HG02642 (cell line): ENCODE measurements around the gene SCNN1A.

Experiments
- ATAC-seq: cut with Tn5 transposase; IDR thresholded peaks from one replicate; pipeline ENCODE4 v1.9.1; 2021; ENCODE audit warnings: mild to moderate bottlenecking; ENCODE audit not compliant: unreplicated experiment, poor library complexity

Gene SCNN1A

DNA sequence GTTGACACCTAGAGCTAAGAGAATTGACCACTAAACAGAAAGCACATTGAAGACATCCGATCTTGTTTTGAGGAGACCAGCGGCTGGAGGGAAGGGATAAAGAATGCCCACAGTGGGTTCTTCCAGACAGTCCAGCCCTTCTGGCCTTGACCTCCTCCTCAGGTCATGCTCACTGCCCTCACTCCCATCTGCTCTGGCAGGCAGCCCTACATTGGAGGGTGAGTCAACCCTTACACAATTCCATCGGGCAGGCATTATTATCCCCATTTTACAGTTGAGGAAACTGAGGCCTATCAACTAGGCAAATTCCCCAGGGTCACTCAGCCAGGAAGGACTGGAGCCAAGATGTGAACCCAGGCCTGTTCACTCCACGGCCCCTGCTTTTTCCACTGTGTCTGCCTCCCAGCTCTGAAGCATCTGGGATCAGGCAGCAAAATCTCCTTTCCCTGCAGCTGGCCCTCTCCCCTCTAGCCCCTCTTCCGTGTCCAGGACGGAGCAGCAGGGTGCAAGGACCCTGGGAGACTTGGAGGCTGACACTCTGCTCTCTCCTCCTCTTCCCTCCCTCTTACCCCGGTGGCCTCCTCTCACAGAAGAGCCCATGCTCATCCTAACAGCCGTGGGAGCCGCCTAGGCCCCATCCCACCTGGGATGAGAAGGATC, 5.3 kb downstream of the SCNN1A start:
- ATAC-seq, result no peak

DNA sequence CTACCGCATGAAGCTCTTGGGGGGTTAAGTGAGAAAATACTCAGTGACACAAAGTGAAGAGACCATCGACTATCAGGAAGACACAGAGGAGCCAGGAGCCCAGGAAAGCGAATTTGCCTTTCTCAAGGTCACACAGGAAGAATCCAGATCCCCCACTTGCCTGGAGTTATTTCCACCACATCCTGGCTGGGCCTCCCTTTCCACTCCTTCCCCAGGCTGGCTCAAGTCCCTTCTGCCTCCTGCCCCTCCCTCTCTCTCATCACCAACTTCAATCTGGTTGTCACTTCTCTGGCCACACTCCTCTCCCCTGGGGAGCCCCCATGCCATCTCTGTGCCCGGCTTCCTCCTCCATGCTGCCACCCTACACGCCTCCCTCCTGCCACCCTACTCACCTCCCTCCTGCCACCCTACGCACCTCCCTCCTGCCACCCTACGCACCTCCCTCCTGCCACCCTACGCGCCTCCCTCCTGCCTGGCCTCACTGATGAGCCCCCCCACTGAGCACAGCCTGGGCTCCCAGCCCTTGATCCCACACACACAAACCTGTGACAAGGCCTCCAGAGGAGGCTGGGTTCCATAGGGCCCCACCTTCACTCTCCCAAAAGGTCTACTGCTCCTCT, 6.3 kb downstream of the SCNN1A start:
- no peak for ATAC-seq

DNA sequence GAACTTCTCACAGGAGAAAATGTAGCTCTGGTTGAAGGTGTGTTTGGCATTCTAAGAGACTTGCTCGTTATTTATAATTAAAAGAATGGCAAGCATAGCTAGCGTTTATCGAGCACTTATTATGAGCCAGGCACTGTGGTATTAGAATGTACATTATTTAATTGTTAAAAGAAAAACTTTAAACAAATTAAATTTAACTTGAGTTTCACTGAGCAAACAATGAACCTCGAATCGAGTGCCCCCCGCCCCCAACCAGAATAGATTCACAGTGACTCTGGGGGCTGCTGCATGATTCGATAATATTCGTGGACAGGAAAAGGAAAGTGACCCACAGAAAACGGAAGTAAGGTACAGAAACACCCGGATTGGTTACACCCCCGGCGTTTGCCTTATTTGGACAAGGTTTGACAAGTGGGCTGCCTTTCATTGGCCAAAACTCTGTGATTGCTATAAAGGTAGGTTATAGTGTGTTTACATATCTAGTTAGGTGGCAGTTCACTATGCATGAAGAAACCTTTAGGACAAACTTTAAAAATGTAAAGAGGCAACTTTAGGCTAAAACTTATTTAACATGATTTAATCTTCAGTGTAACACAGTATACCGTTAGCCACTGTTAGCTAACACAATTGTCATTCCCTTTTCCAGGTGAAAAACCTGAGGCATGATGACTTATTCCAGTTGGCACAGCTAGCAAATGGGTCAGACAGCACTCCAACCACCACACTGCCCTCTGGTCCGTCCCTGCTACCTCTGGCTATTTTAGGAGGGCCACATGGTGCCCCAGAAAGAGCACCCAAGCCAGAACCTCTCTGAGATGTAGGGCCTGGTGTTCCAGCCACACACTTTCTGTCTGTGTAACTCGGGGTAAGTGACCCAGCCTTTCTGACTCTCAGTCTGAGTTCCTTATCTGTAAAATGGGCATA, 7.1 kb downstream of the SCNN1A start:
- ATAC-seq, result no peak

DNA sequence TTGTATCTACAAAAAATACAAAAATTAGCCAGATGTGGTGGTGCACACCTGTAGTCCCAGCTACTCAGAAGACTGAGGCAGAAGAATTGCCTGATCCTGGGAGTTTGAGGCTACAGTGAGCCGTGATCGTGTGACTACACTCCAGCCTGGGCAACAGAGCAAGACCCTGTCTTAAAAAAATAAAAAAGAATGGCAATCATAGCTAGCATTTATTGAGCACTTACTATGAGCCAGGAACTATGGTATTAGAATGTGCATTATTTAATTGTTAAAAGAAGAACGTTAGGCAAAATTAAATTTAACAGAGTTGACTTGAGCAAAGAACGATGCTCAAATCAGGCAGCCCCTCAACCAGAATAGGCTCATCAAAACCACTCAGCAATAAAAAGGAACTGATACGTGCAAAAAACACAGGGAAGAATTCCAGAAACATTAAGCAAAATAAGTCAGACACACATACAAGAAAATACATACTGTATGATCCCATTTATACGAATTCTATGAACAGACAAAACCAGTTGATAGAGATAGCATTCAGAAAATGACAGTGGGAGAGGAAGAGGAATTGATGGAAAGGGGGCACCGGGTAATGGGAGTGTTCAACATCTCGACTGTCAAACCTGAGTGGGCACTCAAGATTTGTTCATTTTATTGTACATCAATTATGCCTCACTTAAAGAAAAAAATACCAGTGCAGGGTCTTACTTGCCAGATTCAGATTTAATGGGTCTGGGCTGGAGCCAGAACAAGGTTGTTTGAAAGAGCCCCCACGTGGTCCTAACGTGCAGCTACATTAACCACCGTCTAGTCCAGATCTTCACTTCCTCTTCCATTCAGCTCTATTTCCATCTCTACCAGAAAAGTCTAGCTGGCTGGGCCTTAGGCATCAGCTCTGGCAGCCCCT, 8.0 kb downstream of the SCNN1A start:
- ATAC-seq, result peak; percentile 54

DNA sequence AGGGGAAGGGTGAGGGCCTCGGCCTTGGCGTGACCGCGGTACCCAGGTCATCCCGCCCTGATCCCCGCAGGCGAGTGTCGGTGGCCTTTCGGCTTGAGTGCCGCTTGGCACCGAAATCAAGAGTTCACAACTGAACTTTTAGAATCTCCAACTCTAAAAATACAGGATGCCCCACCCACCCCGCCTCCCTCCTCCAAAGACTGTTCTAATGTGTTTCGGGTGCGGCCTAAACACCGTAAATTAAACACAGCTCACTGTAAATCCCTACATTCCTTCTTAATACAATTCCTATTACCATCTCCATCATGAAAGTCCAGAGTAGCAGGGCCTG, 11.4 kb downstream of the SCNN1A start:
- no peak for ATAC-seq

DNA sequence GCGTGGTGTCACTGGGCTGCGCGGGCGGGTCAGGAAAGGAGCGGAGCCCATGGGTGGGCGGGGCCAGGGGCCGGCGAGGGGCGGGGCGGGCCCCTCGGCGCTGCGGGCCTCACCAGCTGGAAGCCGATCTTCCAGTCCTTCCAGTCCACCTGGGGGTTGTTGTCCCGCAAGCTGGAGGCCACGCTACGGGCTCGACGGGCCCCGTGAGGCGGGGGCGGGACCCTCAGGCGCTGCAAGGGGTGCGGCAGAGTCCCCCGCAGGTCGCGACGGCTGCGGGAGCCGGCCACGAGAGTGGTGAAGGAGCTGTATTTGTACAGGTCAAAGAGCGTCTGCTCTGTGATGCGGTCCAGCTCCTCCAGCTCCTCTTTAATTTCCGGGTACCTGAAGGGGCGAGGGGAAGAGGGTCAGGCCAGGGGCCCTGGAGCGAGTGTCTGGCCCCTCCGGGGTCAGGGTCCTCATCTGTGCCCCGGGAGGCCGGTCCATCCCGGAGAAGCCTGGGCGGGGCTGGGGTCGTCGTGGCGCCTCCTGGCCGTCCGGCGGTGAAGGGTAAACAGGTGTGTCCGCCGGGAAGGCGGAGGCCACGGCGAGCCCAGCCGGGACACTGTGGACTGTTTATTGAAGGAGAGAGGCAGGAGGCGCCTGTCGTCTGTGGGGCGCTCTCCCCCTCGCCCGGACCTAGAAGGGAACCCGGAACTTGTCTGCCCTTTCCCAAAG, 11.9 kb downstream of the SCNN1A start:
- no peak for ATAC-seq

DNA sequence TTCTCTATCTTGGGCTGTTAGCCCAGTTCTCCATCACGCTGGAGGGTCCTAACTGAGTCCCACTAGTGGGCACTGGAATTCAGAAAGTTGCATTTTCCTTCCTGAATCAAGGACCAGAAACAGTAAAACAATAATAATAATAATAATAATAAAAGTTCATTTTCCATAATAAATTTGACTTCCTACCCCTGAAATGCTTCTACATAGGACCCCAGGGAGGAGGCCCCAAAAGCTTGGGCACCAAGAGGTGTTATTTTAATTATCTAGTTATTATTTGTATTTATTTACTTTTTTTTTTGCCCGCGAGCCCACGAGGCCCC, 12.4 kb downstream of the SCNN1A start:
- no peak for ATAC-seq

DNA sequence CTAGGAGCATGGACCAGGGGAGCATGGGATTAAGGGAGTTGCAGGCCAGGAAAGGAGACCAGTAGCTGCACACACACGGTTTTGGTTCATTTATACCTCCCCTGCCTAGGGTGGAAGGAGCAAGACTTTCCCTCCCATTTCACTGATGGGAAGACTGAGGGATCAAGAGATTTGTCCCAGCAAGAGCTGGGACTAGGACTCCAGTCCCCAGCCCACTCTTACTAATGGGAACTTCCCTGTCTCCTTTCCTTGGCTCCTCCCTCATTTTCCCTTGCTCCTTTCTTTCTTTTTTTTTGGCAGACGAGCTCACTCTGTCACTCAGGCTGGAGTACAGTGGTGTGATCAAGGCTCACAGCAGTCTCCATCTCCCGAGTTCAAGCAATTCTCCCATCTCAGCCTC, 13.0 kb downstream of the SCNN1A start:
- no peak for ATAC-seq

DNA sequence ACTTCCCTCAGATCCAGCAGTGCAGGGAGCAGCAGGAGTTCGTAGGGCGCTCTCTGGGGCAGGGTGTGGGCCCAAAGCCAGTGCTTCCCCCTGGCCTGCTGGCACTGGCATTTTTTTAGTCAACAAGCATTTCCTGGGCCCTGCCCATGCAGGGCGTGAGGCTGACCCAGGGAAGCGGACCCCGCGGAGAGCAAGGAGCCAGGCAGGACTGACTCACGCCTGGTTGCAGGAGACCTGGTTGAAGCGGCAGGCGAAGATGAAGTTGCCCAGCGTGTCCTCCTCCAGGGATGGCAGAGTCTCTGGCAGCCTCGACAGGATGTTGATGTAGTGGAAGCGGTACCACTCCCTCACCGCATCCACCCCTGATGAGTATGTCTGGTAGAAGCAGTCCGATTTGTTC, 13.5 kb downstream of the SCNN1A start:
- ATAC-seq, result no peak

DNA sequence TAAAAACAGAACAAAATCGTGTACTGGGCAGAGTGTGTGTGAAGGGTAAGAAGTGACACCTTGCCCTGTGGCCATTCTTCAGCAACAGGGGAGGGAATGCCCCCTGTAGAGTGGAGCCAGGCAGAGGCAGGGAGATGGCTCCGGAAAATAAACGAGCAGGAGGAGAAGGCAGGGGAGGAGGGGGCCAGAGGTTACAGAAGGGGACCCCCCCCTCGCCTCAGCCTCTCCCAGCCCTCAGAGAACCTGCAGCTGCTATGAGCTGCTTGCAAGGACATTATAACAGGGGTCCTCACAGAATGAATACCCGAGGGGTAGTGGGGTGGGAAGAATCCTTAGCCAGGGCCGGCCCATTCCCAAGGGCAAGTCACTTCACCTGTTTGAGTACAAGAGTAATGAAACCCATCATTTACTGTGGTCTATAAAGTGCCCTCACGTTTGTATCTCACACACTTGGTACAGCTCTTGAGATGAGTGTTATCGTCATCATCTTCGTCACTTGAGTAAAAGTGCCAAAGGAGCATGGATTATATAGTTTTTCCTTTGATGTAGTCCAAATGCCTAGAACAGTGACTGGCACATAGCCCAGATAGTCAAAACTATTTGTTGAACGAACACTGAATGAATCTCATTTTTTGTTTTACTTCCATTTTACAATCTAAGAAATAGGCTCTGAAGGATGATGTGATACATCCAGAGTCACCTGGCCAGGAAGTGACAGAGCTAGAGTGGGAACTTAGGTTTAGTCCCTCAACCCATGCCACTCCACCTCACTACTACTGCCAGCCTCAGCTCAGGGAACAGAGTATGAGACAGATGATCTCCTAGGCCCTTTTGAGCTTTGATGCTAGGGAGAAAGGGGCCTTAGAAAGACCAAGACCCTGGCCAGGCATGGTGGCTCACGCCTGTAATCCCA, 14.5 kb downstream of the SCNN1A start:
- ATAC-seq, result no peak

DNA sequence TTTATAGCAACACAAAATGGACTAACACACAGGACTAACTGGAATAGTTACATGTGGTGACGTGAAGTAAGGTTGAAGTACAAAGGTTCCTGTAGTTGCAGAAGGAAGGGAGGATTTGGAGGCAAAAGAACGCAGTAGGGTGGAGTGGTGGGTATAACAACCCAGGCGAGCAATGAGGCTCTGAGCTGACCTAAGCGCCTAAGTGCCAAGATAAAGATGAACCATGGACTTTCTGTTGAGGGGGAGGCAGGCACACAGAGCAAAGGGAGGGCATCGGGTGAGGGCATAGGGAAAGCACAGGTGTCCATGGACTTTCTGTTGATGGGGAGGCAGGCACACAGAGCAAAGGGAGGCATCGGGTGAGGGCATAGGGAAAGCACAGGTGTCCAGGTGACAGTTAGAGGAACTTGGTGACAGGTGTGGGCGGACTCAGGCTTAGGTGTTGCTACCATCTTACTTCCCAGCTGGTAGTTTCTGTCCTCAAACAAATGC, 15.2 kb downstream of the SCNN1A start:
- ATAC-seq, result no peak

DNA sequence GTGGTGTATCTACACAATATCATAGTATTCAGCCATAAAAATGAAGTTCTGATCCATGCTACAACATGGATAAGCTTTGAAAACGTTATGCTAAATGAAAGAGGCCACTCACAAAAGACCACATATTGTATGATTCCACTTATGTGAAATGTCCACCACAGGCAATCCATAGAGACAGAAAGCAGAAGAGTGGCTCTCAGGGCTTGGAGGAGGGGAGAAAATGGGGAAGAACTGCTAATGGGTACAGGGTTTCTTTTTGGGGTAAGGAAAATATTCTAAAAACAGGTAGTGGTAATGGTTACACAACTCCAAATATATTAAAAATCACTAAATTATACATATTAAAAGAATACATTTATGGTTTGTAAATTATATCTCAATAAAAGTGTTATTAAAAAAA, 16.5 kb downstream of the SCNN1A start:
- no peak for ATAC-seq

DNA sequence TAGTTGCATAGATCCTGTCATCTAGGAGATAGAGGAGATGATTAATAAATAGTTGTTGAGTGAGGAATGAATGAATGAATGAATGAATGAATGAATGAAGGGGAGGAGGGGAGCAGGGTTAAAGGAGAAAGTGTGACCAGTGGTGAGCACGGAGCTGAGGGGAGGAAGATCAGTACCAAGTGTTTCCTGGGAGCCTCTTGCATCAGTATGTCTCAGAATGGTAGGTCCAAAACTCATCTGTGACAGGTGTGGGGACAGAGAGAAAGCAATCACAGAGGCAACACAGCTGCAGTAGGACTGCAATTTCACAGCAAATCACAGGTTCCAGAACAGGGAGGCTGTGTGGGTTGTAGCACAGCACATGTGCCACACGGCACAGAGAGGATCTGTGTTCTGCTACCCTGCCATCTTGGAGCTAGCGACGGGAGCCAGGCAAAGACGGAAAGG, 19.0 kb downstream of the SCNN1A start:
- ATAC-seq, result no peak

DNA sequence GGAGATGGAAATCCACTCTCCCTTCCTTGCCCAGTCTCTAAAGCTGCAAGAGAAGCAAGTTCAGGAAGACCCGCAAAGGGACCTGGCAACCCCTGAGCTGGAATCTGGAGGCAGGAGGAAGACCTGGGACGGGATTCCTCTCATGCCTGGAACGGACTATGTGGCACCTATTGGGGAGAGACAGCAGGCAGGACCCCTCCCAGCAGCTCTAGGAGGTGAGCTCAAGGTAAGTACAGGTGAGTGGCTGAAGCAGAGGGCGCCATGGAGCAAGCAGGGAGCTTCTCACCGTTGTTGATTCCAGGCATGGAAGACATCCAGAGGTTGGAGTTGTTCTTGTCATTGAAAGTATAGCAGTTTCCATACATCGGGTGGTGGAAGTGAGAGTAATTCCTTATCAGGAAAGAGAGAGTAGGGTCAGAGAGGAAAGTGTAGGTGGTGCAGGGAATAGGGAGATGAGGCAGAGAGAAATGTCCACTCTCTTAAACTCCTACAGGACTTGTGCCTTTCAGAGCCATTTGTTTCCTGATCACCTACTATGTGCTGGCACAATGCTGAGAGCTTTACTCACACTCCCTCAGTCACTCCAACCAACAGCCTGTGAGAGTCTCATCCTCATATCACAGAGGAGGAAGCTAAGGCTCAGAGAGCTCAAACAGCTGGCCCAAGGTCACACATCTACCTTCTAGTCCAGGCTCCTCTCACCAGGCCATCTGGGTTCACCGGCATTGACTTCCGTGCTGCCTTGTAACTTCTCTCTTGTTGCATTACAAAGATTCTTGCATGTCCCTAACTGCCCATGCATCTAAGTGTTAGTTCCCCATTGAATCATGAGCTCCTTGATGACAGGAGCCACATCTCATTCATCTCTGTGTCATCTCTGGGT, 19.6 kb downstream of the SCNN1A start:
- ATAC-seq, result no peak

DNA sequence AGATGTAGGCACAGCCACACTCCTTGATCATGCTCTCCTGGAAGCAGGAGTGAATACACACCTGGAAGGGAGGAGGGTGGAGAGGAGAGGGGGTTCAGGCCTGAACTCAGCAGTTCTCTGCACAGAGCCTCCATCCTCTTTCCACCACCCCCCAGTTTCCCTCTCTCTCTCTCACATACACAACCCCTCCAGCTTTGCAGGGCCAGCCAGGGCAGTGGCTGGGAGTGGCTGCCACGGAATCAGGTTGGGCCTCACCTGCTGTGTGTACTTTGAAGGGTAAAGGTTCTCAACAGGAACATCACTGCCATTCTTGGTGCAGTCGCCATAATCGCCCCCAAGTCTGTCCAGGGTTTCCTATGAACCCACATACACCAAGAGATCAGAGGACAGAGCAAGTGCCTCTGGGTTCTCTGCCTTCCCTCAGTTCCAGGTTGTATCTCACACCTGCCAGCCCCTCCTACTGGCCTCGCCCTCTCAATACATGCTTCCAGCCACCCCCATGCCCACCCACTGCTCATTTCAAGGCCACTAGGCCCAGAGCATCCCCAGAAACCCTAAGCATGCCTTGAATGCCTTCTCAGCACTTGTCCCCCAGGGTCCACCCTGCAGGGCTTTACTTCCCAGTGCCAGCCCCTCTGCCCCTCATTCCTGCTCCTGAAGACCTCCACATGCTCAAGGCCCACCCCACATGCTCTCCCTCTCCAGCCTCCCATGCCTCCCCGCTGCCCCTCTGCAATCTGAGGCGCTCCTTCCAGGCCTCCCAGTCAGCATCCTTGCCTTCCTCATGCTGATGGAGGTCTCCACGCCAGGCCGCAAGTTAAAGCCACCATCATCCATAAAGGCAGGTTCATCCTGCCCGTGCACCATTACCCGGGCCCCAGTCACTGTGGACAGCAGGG, 20.6 kb downstream of the SCNN1A start:
- ATAC-seq, result no peak

DNA sequence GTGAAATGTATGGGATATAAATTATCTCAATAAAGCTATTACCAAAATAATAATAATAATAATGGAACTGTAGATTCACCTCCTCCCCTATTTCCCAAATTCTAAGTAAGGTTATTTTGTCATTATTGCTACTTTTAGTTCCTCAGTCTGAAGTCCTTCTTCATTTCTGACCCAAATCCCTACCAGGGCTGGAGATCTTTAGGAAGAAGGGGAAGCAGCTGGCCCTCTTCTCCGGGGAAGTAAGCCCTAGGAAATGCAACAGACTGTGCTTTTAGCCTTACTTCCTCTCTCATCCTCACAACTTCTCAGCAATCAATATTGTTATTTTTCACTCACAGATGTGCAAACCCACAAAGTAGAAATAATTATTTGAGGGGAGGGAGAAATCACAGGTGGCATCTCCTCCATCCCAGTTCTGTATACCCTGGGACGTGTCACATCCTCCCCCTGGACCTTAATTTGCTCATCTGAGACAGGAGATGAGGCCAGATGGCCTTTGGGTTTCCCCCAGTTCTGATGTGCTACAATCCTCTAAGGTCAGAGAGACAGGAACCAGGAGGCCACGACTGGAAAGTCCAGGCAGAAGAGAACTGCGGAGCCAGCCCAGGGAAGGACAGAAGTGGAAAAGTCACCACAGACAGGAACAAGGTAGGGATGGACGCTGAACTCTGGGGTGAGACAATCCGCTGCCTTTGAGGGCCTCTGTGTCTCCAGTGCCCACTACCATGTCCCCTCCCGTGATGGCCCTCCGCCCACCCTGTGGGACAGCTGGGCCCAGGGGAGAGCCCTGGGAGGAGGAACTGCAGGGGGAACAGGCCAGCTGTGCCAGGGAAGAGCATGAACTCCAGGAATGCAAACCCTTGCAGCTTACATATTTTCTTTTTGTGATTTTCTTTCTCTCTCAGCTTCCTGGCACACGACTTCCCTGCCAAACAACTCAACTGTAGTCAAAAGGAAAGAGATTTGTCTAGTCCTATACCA, 22.9 kb downstream of the SCNN1A start:
- ATAC-seq, result no peak
